Keratinocyte (primary cell): ENCODE results near the gene TSFM.

ENCODE experiments used
- CTCF ChIP-seq, 3 experiments: IDR thresholded peaks in 1 of 3; conservative IDR thresholded peaks in 1 of 3; optimal IDR thresholded peaks in 1 of 3; 2 replicates in 2 of 3; 3 replicates in 1 of 3; pipeline versions ENCODE3 to v1.5.1; 2011; ENCODE audit warnings: low read length in 3 of 3, mild to moderate bottlenecking in 3 of 3, moderate library complexity in 2 of 3, control low read depth in 1 of 3, inconsistent platforms in 1 of 3; ENCODE audit not compliant: insufficient read depth in 2 of 3; ENCODE audit errors: extremely low read depth in 1 of 3
- EZH2 ChIP-seq: IDR thresholded peaks from one replicate; pipeline ENCODE4 v1.6.1; 2012; ENCODE audit warnings: inconsistent platforms, mild to moderate bottlenecking, low read length, moderate library complexity

DNA sequence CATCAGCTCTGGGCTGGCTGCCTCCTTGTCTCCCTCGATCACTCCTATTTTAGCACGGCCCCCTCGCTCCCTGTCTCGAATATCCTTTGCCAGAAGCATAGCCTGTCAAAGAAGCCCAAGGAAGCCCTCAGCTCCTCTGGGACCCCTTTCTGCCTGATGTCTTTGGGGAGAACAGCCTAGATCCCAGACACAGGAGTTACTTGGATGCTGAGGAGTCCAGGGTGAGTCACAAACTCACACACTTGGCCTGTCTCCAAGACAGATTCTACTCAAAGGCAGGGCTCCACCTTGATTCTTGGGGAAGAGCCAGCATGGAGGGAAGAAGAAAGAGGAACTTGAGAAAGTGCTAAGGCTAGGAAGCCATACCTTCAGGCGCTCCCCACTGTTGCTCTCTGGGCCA, 27.9 kb downstream of the TSFM start:
- TF ChIP-seq EZH2 = no peak
- no peak for TF ChIP-seq CTCF (optimal IDR thresholded peaks at IDR 0.05 in 1 of 3, IDR thresholded peaks at IDR 0.05 in 1 of 3, conservative IDR thresholded peaks at IDR 0.05 in 1 of 3; ENCODE audit: extremely low read depth in 1 of 3, insufficient read depth in 2 of 3, low read length in 3 of 3)
